HT-29 (cell line): Measurements from ENCODE around the gene ACTN1. TPM values are rescaled to one million over a fixed set of nuclear protein-coding genes. Genes with fewer than 3 reads are reported as not detected.

ENCODE experiments used
- DNase-seq: peaks from one replicate; pipeline ENCODE4 v3.0.0-alpha.2; 2015; ENCODE audit warnings: low spot score
- total RNA-seq: library from RNA; depleted of rRNA; stranded (reverse); fragments of >200 nt; shearing (Covaris generic); gene quantifications from 2 replicates; pipeline ENCODE4 v1.2.3, GENCODE V29; 2014

ACTN1 gene
- total RNA-seq, 1 experiment from 2014 or later: 115 TPM

DNA sequence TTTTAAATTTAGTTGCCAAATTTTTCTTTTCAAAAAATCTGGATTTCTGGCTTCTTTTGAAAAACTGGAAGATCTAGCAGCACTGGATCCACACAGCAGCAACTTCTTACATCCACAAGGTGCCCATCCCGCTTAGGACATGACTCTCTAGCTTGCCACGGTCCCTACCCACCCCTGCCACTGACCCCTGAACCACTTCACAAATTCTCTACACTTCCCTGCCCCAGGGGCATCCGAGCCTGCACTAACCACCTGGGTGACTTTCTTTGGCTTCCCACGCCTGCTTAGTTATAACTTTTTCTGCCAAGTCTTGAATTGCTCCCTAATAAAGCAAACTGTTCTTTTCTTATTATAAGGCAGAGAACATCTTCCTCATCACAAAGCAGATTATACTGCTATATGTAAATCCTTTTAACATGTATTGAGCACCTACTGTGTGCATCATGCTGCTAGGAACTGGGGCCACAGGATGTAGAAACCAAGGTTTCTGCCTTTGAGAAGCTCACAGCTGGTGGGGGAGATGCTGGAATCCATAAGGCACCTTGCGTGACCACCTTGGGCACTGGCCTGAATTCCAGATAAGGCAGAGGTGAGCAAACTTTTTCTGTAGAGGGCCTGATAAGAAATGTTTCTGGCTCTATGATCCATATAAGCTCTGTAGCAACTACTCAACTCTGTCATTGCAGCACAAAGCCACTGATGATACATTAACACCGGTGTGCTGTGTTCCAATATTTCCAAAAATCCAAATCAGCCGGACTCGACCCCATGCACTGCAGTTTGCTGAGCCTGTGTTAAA lies 59.8 kb downstream of the ACTN1 start:
- no peak for DNase-seq

DNA sequence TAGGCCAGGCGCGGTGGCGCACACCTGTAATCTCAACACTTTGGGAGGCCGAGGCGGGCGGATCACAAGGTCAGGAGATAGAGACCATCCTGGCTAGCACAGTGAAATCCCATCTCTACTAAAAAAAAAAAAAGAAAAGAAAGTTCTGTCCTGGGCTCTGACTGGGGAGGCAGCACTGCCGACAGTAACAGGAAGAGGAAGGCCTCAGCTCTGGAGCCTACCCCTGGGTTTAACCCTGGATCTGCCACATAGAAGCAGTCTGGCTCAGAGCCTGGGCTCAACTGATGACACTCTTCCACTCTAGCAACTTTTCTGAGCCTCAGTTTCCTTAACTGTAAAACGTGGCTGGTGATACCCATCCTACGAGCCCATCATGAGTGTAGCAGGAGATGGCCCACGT lies 60.5 kb downstream of the ACTN1 start:
- DNase-seq: no peak

DNA sequence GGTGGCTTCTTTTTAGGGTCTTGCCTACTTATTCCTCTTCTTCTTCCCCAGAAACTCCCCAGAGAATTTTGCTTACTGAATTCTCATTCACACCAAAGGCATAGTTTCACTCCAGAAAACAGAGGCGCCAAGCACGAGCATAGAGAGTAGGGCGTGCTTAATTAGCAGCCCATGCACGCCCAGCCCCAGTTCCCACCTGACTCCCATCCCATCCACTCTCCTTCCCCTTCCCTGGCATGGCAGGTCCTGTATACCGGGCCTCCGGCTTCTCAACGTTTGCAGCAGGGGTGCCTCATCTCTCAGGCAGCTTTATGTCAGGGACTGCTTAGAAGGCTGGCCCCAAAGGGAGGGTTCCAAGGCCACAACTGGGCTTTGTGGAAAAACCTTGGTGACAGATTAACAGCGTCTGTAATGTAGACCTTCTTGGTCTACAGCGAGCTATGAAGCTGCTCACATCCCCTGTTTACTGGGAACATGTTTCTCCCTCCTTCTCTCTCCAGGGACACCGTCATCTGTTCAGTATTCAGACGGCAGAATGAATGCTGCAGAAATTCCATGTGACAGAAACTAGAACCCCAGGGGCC lies 62.7 kb downstream of the ACTN1 start:
- DNase-seq: no peak

DNA sequence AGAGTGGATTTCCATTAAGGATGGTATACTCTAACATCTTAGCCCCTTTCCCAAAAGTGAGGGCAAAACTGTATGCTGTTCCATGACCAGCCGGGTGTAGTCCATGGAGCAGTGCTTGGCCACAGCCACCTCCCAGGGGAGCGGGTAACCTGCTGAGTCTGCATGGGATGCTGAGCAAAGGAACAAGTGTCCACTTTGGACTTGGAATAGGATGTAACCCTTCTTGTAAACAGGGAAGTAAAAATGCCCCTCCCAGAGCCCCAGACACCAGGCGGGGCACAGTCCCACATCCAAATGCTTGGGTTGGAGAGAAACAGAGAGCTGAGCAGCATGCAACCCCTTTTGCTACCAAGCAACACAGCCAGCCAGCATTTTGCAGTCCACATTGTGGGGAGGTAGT lies 65.6 kb downstream of the ACTN1 start:
- DNase-seq: no peak

DNA sequence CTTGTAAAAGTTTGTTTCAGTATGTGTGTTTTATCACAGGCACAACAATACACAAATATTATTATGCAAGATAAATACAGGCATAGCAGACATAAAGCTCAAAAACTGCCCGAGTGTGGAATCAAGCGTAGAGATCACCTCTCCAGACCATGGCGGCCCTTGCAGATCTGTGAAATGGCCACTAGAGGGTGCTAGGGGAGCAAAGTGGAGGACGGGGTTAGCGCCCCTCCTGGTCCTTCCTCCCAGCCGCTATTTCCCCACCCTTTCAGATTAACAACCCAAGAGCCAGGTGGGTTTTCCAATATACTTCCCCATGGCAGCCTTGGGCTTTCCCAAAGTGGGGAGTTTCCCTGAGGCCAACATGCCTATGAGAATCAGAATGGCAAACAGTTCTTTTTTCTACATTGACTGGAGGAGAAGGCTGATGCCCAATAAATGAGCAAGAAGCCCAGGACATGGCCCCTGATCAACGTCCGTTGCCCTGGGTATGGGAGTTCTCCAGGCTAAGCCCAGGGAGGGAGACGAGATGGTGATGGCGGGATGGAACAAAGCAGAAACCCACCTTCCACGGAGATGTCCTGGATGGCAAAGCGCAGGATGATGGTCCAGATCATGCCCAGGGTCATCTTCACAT lies 67.4 kb downstream of the ACTN1 start:
- peak; percentile 83 for DNase-seq

DNA sequence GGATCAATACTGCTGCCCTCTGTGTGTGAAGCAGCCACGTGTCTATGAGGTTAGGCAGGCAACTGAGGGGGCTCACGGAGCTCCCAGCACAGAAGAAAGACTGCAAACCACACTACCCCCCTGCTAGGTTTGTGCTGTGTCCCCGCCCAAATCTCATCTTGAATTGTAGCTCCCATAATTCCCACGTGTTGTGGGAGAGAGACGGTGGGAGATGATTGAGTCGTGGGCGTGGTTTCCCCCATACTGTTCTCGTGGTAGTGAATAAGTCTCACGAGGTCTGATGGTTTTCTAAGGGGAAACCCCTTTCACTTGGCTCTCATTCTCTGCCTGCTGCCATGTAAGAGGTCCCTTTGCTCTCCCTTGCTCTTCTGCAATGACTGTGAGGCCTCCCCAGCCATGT lies 68.6 kb downstream of the ACTN1 start:
- no peak for DNase-seq

DNA sequence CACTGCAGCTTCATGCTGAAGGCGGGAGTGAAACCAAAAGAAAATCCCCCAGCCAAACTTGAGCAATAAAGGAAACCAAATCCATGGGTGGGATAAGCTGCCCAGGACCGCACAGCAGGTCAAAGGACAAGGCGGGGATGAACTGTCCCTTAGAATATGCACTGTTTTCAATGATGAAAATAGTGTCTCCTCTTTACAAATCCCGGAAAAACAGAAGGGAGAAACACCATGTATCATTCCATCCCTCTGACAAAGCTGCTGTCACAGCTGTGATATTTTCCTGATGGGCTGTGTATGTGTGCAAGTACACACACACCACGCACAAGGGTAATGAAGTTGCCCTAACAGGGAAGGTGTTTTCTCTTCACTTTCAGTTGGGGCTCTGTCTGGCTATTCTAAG lies 70.3 kb downstream of the ACTN1 start:
- no peak for DNase-seq

DNA sequence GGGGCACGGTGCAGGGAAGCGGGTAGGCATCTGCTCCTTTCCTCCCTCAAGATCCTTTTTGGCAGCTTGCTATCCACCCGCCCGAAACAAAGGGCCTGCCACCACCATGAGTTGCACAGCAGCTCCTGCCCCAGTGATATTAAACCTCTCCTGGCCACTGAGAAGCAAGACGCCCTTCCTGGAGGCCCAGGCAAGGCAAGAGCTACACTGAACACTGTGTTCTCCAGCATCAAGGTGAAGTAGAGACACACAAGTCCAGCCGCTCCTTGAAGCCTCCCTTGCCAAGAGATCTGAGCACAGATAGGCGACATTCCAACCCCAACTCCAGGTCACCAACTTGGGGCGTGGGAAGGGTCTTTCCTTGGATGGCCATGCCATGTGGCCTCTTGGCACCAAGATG lies 70.9 kb downstream of the ACTN1 start:
- no peak for DNase-seq

DNA sequence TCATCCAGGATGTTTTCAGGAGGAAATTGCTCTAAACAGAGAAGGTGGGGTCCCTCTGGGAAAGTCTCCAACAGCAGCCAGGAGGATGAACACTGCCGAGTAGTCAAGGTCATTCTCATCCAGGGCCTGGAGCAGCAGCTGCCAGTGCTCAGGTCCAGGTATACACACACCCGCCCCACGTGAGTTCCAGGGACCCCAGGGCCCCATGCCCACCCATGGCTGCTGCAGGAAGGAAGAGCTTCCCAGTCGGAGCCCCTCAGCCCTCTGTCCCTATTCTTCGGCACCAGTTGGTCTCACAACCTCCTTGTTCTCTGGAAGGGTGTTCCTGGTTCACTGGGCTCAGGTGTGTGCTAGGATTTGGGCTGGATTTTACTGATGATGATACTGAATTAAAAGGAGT lies 72.7 kb downstream of the ACTN1 start:
- no peak for DNase-seq

DNA sequence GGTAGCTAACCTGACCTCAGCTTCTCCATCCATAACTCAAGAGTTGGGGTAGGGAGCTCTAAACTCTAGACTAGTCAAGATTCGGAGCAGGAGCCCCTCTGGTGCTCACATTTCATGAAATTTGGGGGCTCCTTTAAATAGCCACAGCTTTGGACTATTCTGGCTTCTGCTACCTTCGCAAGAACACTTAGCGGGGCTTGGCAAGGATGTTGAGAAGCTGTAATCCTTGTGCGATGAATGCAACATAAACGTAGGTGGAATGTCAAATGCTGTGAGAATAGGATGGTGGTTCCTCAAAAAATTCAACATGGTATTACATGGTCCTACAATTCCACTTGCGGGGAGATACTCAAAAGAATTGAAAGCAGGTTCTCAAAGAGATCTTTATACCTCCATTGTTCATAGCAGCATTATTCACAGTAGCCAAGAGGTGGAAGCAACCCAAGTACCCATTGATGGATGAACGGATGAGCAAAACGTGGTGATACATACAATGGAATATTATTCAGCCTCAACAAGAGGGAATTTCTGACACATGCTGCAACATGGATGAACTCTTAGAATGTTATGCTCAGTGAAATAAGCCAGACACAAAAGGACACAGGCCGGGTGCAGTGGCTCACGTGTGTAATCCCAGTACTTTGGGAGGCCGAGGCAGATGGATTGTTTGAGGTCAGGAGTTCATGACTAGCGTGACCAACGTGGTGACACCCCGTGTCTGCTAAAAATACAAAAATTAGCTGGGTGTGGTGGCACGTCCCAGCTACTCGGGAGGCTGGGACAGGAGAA lies 73.8 kb downstream of the ACTN1 start:
- no peak for DNase-seq

DNA sequence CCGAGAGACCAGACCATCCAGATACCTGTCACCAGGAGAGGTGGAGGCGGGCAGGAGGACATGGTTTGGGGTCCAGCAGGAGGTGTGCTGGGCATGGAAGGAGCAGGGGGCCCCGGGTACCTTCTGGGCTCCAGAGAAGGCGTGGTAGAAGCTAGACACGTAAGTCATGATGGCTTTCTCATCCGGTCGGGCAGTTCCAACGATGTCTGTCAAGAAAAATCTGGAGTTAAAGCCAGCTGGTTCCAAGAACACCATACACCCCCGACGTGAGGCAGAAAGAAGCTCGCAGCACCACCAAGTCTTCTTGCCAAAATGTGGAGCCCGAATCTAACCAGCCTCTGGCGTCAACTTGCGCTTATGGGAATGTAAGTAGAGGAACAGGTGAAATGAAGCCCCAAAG lies 76.7 kb downstream of the ACTN1 start:
- DNase-seq: no peak

DNA sequence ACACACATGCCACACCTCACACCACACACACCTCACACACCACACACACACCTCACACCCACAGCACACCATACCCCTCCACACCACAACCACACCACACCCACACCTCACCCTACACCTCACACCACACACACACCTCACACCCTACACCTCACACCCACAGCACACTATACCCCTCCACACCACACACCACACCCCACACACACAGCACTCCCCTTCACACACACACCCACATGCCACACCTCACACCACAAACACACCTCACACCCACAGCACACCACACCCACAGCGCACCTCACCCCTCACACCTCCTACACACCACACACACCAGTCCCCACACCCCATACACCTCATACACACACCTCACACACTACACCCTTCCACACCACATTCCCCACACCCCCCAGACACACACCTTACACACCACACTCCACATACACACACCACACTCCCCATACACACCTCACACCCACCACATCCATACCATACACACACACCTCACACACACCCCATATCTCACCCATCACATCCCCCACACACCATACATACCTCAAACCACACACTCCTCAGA lies 80.0 kb downstream of the ACTN1 start:
- no peak for DNase-seq

DNA sequence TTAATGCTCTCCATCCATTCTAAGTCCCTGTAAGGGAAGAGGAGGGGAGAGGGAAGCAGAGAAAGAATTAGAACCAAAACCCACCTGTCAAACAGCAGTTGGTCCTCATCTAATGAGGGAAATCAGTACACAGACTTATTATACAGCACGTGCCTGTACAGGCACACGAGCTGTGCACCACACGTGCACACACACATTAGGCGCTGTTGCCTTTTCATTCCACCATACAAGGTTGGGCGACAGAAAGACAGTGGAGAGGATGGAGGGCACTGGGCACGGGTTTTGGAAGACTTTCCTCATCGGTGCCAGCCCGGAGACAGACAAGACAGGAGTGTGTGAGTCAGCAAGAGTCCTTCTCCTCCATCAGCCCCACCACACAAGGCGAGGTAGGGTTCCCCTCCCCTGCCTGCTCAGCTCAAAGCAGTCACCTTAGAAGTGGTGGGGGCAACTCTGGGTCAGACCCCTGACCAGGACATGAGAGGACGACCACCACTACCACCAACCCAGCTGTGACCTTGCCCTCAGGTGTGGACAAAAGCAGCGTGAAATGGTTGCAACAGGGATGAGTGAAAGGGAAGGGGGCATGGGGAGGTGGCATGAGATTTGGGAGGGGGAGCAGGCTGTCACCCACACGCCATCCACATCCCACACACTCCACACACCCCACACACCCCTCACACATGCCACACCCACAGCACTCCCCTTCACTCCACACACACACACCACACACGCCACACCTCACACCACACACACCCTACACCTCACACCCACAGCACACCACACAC lies 80.7 kb downstream of the ACTN1 start:
- DNase-seq: no peak

DNA sequence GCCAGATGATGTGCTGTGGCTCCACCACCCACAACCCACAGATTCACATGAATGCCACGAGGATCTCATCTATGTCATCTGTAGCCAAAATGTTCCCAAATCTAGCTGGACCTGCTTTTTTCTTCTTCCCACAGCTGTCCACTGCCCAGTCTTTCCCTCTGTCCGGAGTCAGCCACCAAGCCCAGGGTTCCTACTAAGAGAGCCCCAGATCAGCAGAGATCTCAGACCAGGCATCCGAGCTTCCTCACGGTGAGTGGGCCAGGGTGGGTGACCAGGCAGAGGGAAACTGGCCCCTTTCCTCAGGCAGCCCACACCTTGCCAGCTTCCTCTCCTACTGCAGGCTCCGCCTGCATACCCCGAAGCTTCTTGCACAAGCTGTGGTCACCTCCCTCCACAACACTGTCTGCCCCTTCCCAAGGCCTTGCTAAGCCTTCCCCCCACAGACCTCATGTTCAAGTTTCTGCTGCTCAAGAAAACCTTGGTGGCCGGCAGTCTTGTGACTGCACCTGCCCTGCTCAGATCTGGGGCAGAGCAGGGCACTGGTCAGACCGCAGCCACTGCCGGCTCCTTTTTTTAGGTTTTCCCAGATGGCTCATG lies 81.4 kb downstream of the ACTN1 start:
- DNase-seq: no peak

DNA sequence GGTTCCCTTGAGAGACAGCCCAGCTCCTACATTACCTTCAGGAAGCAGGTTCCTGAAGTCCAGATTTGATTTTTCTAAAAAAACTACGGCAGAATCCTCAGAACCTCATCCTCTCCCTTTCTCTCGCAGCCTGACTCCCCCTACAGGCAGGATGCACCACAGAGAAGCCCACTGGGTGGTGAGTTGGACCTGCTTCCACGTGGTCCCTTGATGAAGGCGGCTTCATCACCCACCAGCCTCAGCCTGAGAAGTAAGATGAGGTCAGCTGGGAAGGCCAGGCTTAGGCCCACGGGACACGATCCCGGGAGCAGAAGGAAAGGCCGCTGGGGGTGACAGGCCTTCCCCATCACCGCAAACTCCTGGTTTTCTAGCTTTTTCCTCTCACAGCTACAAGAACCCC lies 83.0 kb downstream of the ACTN1 start:
- DNase-seq: no peak

DNA sequence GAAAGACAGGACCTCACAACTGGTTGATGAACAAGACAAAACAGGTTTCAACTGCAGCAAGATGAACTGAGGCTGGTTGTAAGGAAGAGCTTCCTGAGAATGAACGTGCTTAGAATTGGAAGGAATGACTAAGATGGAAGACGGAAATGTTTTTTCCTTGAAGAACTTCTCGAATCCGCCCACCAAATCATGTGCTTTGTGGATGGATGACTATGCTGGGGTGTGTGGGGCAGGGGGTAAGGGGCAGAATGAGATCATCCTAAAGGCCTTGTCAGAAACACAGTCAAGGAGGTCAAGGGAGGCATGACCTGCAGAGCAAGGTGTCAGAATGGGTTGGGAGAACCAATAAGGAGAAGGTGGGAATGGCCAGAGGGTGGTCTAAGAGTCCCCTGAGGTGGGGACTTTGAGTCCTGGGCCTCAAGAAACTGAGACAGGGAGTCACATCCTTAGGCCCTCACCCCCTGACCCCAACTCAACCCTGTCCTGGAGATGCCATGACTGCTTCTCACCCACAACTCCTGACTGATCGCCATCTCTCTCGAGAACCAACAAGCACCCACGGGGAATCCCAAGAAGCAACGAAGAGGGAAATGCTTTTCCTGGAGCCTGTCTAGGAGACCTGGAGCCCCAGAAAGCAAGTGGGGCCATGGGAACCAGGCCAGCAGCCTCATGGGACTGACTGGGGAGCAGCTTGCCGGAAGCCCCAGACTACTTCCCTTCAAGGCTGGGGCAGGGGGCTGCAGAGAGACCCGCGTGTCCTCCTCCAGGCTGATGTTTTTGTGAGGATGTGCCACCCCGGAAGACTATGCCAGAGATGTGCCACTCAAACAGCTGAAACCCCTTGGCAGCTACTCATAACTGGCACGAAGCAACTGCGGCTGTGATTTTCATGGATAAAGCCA lies 84.0 kb downstream of the ACTN1 start:
- DNase-seq: no peak

DNA sequence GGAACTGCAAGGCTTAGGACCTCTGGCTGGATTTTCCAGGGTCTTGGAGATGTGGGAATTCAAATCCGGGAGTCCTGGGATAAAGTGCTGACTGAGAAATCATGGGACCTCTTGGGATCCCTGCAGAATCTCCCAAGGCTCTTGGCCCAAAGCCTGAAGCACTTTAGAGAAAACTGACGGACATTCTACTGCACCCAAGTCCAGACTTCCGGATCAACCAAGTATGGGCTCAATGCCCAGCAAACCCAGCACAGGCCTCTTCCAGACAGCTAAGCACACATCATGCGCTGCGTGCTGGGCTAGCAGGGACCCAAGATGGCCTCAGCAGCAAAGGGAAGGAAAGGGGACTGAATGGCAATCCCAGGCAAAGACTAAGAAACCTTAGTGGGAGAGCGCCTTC lies 85.0 kb downstream of the ACTN1 start:
- DNase-seq: no peak

DNA sequence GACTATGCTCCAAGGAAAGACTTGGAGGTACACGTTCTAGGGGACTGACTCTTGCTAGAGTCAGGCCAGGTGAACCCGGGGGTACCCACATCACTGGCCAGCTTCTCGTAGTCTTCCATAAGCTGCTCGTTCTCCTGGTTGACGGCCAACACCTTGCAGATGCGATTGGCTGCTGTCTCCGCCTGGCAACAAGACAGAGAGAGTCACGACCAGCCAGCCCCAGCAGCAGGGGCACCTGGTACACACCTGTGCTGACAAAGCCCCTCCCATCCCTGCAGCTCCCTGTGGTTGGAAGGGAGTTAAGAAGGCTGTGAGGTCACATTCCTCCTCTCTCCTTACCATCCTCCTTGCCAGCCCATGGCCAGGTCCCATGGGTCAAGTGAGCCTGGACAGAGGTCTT lies 85.5 kb downstream of the ACTN1 start:
- no peak for DNase-seq

DNA sequence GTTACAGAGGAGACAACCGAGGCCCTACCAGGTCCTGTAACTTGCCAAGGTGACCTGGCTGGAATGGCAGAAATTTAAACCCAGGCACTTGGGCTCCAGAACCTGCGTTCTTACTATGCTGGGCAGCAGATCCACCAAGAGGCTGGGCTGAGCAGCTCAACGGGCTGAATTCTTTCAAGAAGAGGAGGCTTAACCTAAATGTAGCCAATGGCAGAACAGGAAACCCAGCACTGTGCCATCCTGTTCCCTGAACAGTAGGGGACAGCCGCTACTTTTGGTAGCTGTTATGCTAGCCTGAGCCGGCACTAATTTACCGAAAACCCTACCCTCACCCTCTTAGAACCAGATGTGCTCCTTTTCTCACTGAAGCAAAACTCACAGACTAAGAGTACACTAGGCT lies 86.1 kb downstream of the ACTN1 start:
- no peak for DNase-seq
